ENCODE data around the gene BARX1.

BARX1 gene

GRCh38 chr9:93902051-93902779 lies 52.9 kb downstream of the BARX1 start:
- POLR2A ChIA-PET: no interaction called here
- no peak for DNase-seq (ENCODE audit: extremely low spot score)
- CTCF ChIA-PET: interaction anchor here (1.0 kb wide), 1 partner anchor 21 kb away, joined by 3 read pairs; no protein-coding TSS in a partner anchor
- TF ChIP-seq, protein P1, sequence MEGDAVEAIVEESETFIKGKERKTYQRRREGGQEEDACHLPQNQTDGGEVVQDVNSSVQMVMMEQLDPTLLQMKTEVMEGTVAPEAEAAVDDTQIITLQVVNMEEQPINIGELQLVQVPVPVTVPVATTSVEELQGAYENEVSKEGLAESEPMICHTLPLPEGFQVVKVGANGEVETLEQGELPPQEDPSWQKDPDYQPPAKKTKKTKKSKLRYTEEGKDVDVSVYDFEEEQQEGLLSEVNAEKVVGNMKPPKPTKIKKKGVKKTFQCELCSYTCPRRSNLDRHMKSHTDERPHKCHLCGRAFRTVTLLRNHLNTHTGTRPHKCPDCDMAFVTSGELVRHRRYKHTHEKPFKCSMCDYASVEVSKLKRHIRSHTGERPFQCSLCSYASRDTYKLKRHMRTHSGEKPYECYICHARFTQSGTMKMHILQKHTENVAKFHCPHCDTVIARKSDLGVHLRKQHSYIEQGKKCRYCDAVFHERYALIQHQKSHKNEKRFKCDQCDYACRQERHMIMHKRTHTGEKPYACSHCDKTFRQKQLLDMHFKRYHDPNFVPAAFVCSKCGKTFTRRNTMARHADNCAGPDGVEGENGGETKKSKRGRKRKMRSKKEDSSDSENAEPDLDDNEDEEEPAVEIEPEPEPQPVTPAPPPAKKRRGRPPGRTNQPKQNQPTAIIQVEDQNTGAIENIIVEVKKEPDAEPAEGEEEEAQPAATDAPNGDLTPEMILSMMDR (IDR thresholded peaks at IDR 0.05; ENCODE audit: control extremely low read depth, extremely low read depth, low read depth, missing control alignments): no peak

Measured in GM10248 (cell line).